Measurements from ENCODE around the gene PITPNM2.

DNA sequence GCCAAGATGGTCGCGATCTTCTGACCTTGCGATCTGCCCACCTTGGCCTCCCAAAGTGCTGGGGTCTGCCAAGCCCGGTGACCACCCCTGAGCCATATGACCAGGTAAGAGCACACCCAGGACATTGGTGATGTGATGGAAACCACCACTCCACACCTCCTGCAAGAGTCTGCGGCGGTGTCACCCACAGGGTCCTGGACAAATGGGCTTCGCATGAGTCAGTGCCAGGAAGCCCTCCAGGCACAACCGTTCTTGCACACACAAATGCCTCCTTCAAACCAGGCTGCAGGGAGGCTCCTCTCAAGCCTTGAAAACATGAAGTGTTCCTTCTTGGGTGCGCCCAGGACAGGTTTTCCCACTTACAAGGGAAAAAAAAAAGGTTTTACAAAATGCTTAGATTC, 16.6 kb downstream of the PITPNM2 start:
- TF ChIP-seq, protein P1, sequence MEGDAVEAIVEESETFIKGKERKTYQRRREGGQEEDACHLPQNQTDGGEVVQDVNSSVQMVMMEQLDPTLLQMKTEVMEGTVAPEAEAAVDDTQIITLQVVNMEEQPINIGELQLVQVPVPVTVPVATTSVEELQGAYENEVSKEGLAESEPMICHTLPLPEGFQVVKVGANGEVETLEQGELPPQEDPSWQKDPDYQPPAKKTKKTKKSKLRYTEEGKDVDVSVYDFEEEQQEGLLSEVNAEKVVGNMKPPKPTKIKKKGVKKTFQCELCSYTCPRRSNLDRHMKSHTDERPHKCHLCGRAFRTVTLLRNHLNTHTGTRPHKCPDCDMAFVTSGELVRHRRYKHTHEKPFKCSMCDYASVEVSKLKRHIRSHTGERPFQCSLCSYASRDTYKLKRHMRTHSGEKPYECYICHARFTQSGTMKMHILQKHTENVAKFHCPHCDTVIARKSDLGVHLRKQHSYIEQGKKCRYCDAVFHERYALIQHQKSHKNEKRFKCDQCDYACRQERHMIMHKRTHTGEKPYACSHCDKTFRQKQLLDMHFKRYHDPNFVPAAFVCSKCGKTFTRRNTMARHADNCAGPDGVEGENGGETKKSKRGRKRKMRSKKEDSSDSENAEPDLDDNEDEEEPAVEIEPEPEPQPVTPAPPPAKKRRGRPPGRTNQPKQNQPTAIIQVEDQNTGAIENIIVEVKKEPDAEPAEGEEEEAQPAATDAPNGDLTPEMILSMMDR (IDR thresholded peaks at IDR 0.05 in 2 of 3, conservative IDR thresholded peaks at IDR 0.05 in 1 of 3; ENCODE audit: insufficient read depth in 2 of 3, low read depth in 1 of 3, low read length in 3 of 3): no peak
- TF ChIP-seq POLR3A (IDR thresholded peaks at IDR 0.05; ENCODE audit: borderline replicate concordance, extremely low read depth, insufficient read depth, insufficient read length): no peak
- TF ChIP-seq ZNF586 (CRISPR knock-in tag; conservative IDR thresholded peaks at IDR 0.05): no peak
- no peak for TF ChIP-seq TOE1 (IDR thresholded peaks at IDR 0.05; ENCODE audit: borderline replicate concordance)
- TF ChIP-seq TOE1 (CRISPR knock-in tag; IDR thresholded peaks at IDR 0.05; ENCODE audit: borderline replicate concordance, low read depth): no peak
- no peak for TF ChIP-seq TBL1XR1 (IDR thresholded peaks at IDR 0.05; ENCODE audit: low read length in 2 of 2)

Measured in K562 (cell line).